SK-N-SH (cell line): ENCODE data around the gene DOK1.

Experiments used
- EZH2phosphoT487 ChIP-seq: fragments of 200-600 bp; sonication (generic); IDR thresholded peaks from 2 replicates; pipeline ENCODE4 v1.6.1; 2017; ENCODE audit warnings: low read depth, mixed run types, mild to moderate bottlenecking, antibody characterized with exemption, moderate library complexity, borderline replicate concordance
- FOSL2 ChIP-seq: IDR thresholded peaks from 2 replicates; pipeline ENCODE4 v1.4.0; 2012; ENCODE audit warnings: low read depth, mild to moderate bottlenecking, moderate library complexity, borderline replicate concordance
- FOXJ3 ChIP-seq: sonication (generic); formaldehyde crosslinking; IDR thresholded peaks from 2 replicates; pipeline ENCODE4 v1.5.1; 2020; ENCODE audit warnings: mild to moderate bottlenecking, missing genetic modification reagents
- GATA2 ChIP-seq: sonication (generic); formaldehyde crosslinking; IDR thresholded peaks from 2 replicates; pipeline ENCODE4 v1.5.0; 2020; ENCODE audit warnings: mild to moderate bottlenecking, missing genetic modification reagents
- JUND ChIP-seq: IDR thresholded peaks from 2 replicates; pipeline ENCODE4 v1.4.0; 2012
- MAX ChIP-seq: IDR thresholded peaks from 2 replicates; pipeline ENCODE4 v1.4.0; 2012; ENCODE audit warnings: low read depth
- POLR2AphosphoS5 ChIP-seq: IDR thresholded peaks from 2 replicates; pipeline ENCODE4 v1.6.1; 2012; ENCODE audit warnings: low read depth, low read length
- RAD21 ChIP-seq: IDR thresholded peaks from 2 replicates; pipeline ENCODE4 v1.6.1; 2012; ENCODE audit warnings: mild to moderate bottlenecking, low read length
- RXRA ChIP-seq: IDR thresholded peaks from 2 replicates; pipeline ENCODE4 v1.4.0; 2012; ENCODE audit warnings: low read depth, mild to moderate bottlenecking, borderline replicate concordance
- SMC3 ChIP-seq: IDR thresholded peaks from 2 replicates; pipeline ENCODE4 v1.6.1; 2012; ENCODE audit warnings: low read depth, low read length, improper control_type of control experiment
- TAF1 ChIP-seq: IDR thresholded peaks from 2 replicates; pipeline ENCODE4 v1.6.1; 2012; ENCODE audit warnings: low read depth, mild to moderate bottlenecking, low read length, moderate library complexity, borderline replicate concordance
- TF ChIP-seq, protein P1 (sequence below): fragments of 200-600 bp; sonication (generic); IDR thresholded peaks from 2 replicates; pipeline ENCODE4 v1.6.1; 2017; ENCODE audit warnings: antibody characterized with exemption, mild to moderate bottlenecking, moderate library complexity

- TF ChIP-seq RXRA, result no peak
- TF ChIP-seq POLR2AphosphoS5, result no peak
- TF ChIP-seq, protein P1, sequence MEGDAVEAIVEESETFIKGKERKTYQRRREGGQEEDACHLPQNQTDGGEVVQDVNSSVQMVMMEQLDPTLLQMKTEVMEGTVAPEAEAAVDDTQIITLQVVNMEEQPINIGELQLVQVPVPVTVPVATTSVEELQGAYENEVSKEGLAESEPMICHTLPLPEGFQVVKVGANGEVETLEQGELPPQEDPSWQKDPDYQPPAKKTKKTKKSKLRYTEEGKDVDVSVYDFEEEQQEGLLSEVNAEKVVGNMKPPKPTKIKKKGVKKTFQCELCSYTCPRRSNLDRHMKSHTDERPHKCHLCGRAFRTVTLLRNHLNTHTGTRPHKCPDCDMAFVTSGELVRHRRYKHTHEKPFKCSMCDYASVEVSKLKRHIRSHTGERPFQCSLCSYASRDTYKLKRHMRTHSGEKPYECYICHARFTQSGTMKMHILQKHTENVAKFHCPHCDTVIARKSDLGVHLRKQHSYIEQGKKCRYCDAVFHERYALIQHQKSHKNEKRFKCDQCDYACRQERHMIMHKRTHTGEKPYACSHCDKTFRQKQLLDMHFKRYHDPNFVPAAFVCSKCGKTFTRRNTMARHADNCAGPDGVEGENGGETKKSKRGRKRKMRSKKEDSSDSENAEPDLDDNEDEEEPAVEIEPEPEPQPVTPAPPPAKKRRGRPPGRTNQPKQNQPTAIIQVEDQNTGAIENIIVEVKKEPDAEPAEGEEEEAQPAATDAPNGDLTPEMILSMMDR, result no peak
- TF ChIP-seq TAF1, result no peak
- TF ChIP-seq MAX, result no peak
- no peak for TF ChIP-seq FOSL2
- TF ChIP-seq EZH2phosphoT487, result no peak
- no peak for TF ChIP-seq JUND
- TF ChIP-seq RAD21, result no peak
- no peak for TF ChIP-seq GATA2 (CRISPR knock-in tag)
- no peak for TF ChIP-seq SMC3
- TF ChIP-seq FOXJ3 (CRISPR knock-in tag), result no peak
Observed at GRCh38 chr2:74551942-74552913, 2.3 kb upstream of the DOK1 start.
